Ishikawa (cell line): ENCODE measurements around the gene SYTL3.

Experiments
- CEBPB ChIP-seq: IDR thresholded peaks from 2 replicates; pipeline ENCODE4 v1.6.1; 2012
- CREB1 ChIP-seq: IDR thresholded peaks from 2 replicates; pipeline ENCODE4 v1.6.1; 2012; ENCODE audit warnings: low read depth
- EGR1 ChIP-seq: IDR thresholded peaks from 2 replicates; pipeline ENCODE4 v1.6.1; 2012
- EP300 ChIP-seq: IDR thresholded peaks from 2 replicates; pipeline ENCODE4 v1.6.1; 2012; ENCODE audit warnings: borderline replicate concordance
- FOXM1 ChIP-seq: IDR thresholded peaks from 2 replicates; pipeline ENCODE4 v1.6.1; 2012; ENCODE audit warnings: low read depth, borderline replicate concordance
- NFIC ChIP-seq: IDR thresholded peaks from 2 replicates; pipeline ENCODE4 v1.6.1; 2012
- RAD21 ChIP-seq: IDR thresholded peaks from 2 replicates; pipeline ENCODE4 v1.6.1; 2012; ENCODE audit warnings: low read depth
- TAF1 ChIP-seq: IDR thresholded peaks from 2 replicates; pipeline ENCODE4 v1.6.1; 2012; ENCODE audit warnings: low read depth, mild to moderate bottlenecking
- TCF12 ChIP-seq: IDR thresholded peaks from 2 replicates; pipeline ENCODE4 v1.6.1; 2012; ENCODE audit warnings: low read depth
- TEAD4 ChIP-seq: IDR thresholded peaks from 2 replicates; pipeline ENCODE4 v1.6.1; 2012
- YY1 ChIP-seq: IDR thresholded peaks from 2 replicates; pipeline ENCODE4 v1.6.1; 2012; ENCODE audit warnings: low read depth
- ZBTB7A ChIP-seq: IDR thresholded peaks from 2 replicates; pipeline ENCODE4 v1.6.1; 2012; ENCODE audit warnings: low read depth
- TF ChIP-seq, protein P1 (sequence below): IDR thresholded peaks from 2 replicates; pipeline ENCODE4 v1.6.1; 2012; ENCODE audit warnings: low read depth, mild to moderate bottlenecking
- TF ChIP-seq, protein P2 (sequence below): IDR thresholded peaks from 2 replicates; pipeline ENCODE4 v1.6.1; 2012
- TF ChIP-seq, protein P3 (sequence below): IDR thresholded peaks from 2 replicates; pipeline ENCODE4 v1.6.1; 2012

The SYTL3 gene

DNA sequence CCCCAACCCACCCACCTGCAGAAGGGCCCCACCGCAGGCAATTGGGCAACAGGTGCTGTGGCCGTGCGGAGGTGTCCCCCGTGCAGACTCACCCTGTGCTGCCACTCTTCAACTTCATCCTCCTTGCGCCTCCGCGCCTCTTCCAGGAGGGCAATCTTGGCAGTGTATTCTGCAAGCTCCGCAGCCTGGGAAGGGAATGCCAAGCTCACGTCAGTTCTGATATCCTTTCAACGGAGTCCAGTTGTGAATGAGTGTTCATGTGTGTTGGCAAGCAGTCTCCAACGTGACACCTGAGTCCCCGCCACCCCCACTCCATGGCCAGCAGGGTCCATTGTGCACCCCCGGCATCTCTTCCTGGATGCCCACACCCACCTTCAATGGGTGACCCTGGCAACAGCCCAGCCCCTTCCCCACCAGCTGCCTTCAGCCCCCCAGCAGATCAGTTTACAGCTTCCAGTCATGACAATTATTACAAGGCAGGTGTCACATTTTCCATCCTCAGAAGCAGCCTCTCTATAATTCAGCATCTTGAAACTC, 119.4 kb downstream of the SYTL3 start:
- TF ChIP-seq, protein P1, sequence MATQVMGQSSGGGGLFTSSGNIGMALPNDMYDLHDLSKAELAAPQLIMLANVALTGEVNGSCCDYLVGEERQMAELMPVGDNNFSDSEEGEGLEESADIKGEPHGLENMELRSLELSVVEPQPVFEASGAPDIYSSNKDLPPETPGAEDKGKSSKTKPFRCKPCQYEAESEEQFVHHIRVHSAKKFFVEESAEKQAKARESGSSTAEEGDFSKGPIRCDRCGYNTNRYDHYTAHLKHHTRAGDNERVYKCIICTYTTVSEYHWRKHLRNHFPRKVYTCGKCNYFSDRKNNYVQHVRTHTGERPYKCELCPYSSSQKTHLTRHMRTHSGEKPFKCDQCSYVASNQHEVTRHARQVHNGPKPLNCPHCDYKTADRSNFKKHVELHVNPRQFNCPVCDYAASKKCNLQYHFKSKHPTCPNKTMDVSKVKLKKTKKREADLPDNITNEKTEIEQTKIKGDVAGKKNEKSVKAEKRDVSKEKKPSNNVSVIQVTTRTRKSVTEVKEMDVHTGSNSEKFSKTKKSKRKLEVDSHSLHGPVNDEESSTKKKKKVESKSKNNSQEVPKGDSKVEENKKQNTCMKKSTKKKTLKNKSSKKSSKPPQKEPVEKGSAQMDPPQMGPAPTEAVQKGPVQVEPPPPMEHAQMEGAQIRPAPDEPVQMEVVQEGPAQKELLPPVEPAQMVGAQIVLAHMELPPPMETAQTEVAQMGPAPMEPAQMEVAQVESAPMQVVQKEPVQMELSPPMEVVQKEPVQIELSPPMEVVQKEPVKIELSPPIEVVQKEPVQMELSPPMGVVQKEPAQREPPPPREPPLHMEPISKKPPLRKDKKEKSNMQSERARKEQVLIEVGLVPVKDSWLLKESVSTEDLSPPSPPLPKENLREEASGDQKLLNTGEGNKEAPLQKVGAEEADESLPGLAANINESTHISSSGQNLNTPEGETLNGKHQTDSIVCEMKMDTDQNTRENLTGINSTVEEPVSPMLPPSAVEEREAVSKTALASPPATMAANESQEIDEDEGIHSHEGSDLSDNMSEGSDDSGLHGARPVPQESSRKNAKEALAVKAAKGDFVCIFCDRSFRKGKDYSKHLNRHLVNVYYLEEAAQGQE: no peak
- TF ChIP-seq, protein P2, sequence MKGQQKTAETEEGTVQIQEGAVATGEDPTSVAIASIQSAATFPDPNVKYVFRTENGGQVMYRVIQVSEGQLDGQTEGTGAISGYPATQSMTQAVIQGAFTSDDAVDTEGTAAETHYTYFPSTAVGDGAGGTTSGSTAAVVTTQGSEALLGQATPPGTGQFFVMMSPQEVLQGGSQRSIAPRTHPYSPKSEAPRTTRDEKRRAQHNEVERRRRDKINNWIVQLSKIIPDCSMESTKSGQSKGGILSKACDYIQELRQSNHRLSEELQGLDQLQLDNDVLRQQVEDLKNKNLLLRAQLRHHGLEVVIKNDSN: no peak
- TF ChIP-seq, protein P3, sequence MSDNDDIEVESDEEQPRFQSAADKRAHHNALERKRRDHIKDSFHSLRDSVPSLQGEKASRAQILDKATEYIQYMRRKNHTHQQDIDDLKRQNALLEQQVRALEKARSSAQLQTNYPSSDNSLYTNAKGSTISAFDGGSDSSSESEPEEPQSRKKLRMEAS: no peak
- TF ChIP-seq FOXM1 (no peak), TEAD4 (no peak), EGR1 (no peak), YY1 (no peak), NFIC (no peak), RAD21 (no peak), CREB1 (no peak), CEBPB (no peak), ZBTB7A (no peak), TCF12 (no peak), TAF1 (no peak), EP300 (no peak)

DNA sequence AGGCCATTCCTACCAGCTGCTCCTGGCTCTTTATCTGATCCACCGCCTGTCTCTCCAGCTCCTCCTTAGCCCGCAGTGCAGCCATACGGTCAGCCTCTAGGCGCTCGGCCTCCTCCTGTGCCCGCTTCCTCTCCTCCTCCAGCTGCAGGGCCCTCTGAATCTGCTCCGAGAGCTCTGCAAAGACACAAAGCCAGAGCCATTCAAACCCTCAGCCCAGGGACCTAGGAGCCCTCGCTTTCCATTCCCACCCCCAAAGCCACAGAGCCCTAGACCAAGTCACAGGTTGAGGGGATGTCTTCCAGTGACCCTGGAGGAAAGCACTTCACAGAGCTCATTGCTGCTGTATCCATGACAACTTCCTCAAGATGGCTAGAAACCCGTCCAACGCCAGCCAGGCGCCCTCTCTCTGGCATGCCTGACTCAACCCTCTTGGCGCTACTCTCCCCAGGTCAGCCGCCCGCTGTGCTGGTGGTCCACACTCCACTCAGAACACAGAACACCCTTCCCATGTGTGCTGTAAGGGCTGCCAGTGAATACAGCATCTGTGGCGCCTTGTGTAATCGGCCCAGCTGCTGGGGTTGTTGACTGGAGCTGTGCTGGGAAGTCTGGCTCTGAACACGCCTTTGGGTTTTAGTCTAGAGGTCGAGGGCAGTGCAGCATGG, 120.0 kb downstream of the SYTL3 start:
- TF ChIP-seq EGR1: no peak
- no peak for TF ChIP-seq EP300
- no peak for TF ChIP-seq YY1
- TF ChIP-seq TEAD4: no peak

- TF ChIP-seq TAF1: no peak
- no peak for TF ChIP-seq TCF12
- no peak for TF ChIP-seq EGR1
- TF ChIP-seq, protein P2: no peak
- TF ChIP-seq EP300: no peak
- TF ChIP-seq ZBTB7A: no peak
- no peak for TF ChIP-seq TEAD4
- no peak for TF ChIP-seq YY1
- no peak for TF ChIP-seq CEBPB
- TF ChIP-seq, protein P3: no peak
Measured at GRCh38 chr6:158770533-158771330, 120.9 kb downstream of the SYTL3 start.

DNA sequence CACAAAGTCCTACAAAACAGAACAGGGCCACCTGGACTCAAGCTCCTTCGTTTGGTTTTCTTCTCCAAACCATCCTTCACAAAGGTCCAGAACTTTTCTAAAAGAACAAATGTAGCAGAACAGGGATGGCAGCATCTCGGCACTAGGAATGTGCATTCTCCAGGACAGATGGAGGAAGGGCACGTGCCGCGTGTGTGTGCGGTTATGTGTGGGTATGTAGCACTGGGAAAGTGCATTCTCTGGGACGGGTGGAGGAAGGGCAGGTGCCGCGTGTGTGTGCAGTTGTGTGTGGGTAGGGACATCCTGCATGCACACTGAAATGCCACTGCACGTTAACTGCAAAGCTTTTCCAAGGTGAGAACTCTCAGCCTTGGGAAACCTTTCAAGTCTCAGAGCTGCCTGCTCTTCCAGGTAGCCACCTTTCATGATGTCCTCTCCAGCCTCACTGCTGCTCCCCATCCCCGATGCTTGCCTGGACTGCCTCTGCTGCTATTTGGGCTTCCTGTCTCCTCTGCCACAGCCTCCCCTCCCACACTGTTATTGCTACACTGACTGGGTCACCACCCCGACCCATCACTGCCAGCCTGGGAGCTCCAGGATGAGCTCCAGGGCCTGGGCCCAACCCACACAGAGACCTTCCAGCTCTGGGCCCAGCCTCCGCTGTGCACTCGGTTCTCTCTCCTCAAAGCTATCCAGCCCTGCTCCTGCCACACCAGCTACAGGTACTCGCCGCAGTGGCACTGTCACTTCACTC, 121.7 kb downstream of the SYTL3 start:
- no peak for TF ChIP-seq ZBTB7A
- TF ChIP-seq, protein P2: no peak
- TF ChIP-seq CEBPB: no peak
- no peak for TF ChIP-seq FOXM1
- TF ChIP-seq EP300: no peak
- no peak for TF ChIP-seq YY1

GRCh38 chr6:158772172-158772571, 122.3 kb downstream of the SYTL3 start:
- TF ChIP-seq TCF12 (no peak), YY1 (no peak), TEAD4 (no peak), EGR1 (no peak), EP300 (no peak), FOXM1 (no peak), NFIC (no peak), ZBTB7A (no peak), RAD21 (no peak), CEBPB (no peak), CREB1 (no peak)
- TF ChIP-seq, protein P2: no peak
- TF ChIP-seq, protein P1: no peak
